ENCODE results near the gene ADAM19. TPM values are rescaled to one million over a fixed set of nuclear protein-coding genes. Genes with fewer than 3 reads are reported as not detected.

Gene ADAM19
- polyA plus RNA-seq, 1 of the 3 experiments (the other 2 are of a cell fraction), result 46.9 TPM

DNA sequence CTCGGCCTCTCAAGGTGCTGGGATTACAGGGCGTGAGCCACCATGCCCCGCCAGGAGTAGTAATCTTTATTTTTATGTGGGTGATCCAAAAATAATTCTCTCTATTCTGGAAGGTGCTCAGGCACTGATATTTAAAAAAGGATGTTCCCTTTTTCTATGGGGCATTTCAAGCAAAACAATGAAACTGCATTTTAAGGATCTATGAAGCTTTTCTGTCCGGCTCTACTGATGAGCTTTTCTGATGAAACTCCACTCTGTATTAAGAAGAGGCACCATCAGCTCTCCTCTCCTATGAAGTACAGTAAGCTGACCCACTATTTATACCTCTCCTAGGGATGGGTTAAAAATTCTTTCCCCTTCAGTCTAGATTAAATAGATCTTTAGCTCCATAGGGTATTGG is 7.4 kb downstream of the ADAM19 start:
- POLR2A ChIA-PET, result no interaction called here
- H3K36me3 ChIP-seq (replicated peaks in 1 of 2; ENCODE audit: control insufficient read depth in 1 of 2, insufficient read depth in 2 of 2, low read length in 1 of 2), result peaks cover 6 to 71% of the 10 kb centered on the region in 2 experiments

More for the DNA sequence above, 7.4 kb downstream of the ADAM19 start:
- peaks cover 66% of the 10 kb centered on the region for H3F3A ChIP-seq (replicated peaks; ENCODE audit: insufficient read depth)
- H3K4me1 ChIP-seq (ENCODE audit: control insufficient read depth in 1 of 2, insufficient read depth in 2 of 2, low read depth in 1 of 2, low read length in 1 of 2), result peaks cover 11 to 28% of the 10 kb centered on the region in 2 experiments; a peak in 3 of 4 replicates
- WGBS (ENCODE audit: low lambda C conversion rate), result 92% methylated on average over 4 of the region's 4 CpGs
- no peaks in the 10 kb centered on the region for H3K9me2 ChIP-seq
- no peak for DNase-seq
- no peaks in the 10 kb centered on the region for H3K9me3 ChIP-seq
- H3K27me3 ChIP-seq (ENCODE audit: insufficient read depth), result no peaks in the 10 kb centered on the region
- H3K27ac ChIP-seq (ENCODE audit: low read depth in 2 of 2, low read length in 1 of 2), result 0 out of 4 replicates have a peak overlapping the region, but pooled peaks of 1 of the 2 experiments have one; percentile 93
- no peak overlapping the region for H3K9ac ChIP-seq
- TF ChIP-seq TAF1 (IDR thresholded peaks at IDR 0.05; ENCODE audit: borderline replicate concordance, low read depth, low read length) (no peak), EZH2phosphoT487 (IDR thresholded peaks at IDR 0.05; ENCODE audit: borderline replicate concordance, low read depth) (no peak), REST (IDR thresholded peaks at IDR 0.05; ENCODE audit: low read depth, low read length) (no peak), YY1 (IDR thresholded peaks at IDR 0.05; ENCODE audit: low read depth) (no peak), FOXJ3 (CRISPR knock-in tag; IDR thresholded peaks at IDR 0.05) (no peak), TEAD4 (IDR thresholded peaks at IDR 0.05; ENCODE audit: borderline replicate concordance, insufficient read depth) (no peak), GATA2 (CRISPR knock-in tag; IDR thresholded peaks at IDR 0.05) (no peak), CHD2 (IDR thresholded peaks at IDR 0.05; ENCODE audit: low read length, partially characterized antibody) (no peak), RXRA (IDR thresholded peaks at IDR 0.05; ENCODE audit: borderline replicate concordance, low read depth) (no peak), SIN3A (IDR thresholded peaks at IDR 0.05; ENCODE audit: borderline replicate concordance, low read depth, low read length) (no peak), FOXM1 (IDR thresholded peaks at IDR 0.05; ENCODE audit: low read depth) (no peak), RFX5 (IDR thresholded peaks at IDR 0.05; ENCODE audit: low read length) (no peak), USF1 (IDR thresholded peaks at IDR 0.05; ENCODE audit: borderline replicate concordance, low read depth) (no peak), EP300 (IDR thresholded peaks at IDR 0.05; ENCODE audit: borderline replicate concordance in 1 of 2, low read depth in 1 of 2, low read length in 1 of 2) (no peak), CTCF (IDR thresholded peaks at IDR 0.05) (no peak), RCOR1 (IDR thresholded peaks at IDR 0.05; ENCODE audit: low read length) (no peak), USF2 (IDR thresholded peaks at IDR 0.05; ENCODE audit: borderline replicate concordance, low read depth, low read length) (no peak), MEF2A (IDR thresholded peaks at IDR 0.05; ENCODE audit: borderline replicate concordance, low read depth) (no peak), GABPA (IDR thresholded peaks at IDR 0.05; ENCODE audit: low read depth) (no peak)
- H3K79me2 ChIP-seq (ENCODE audit: insufficient read depth), result peaks cover 95% of the 10 kb centered on the region
- no peak overlapping the region for H2AFZ ChIP-seq (ENCODE audit: low read depth)
- 0 out of 2 replicates have a peak, but pooled peaks cover 5% of the 10 kb centered on the region for H4K20me1 ChIP-seq (ENCODE audit: insufficient read depth)
- CTCF ChIA-PET, result interaction anchor here (3.0 kb wide), 1 partner anchor 13 kb away, joined by 8 read pairs; no protein-coding TSS in a partner anchor
- H3K4me2 ChIP-seq, result no peak overlapping the region
- no peak overlapping the region for H3K4me3 ChIP-seq (ENCODE audit: low read depth in 2 of 2, low read length in 1 of 2)

All from SK-N-SH (cell line).